WTC11 (cell line): Measurements from ENCODE around the gene THSD7B. TPM values are rescaled to one million over a fixed set of nuclear protein-coding genes. Genes with fewer than 3 reads are reported as not detected.
"Not testable (repeated sequence)": the region's sequence is repeated elsewhere in the genome, so short reads cannot be mapped to it uniquely, and the experiment has no call there.

ENCODE experiments used
- ATAC-seq: fragments of 200-7000 bp; cut with Tn5 transposase; 2 replicates; pipeline ENCODE4 v1.10.0; 2021; ENCODE audit warnings: mild to moderate bottlenecking, moderate library complexity
- CTCF ChIA-PET: fragments of 300-600 bp; sonication (Branson Sonifier 250); formaldehyde crosslinking; loops from one replicate; lab custom pipeline; 2021; ENCODE audit warnings: antibody characterized with exemption; lab: Charles Lee
- POLR2A ChIA-PET: fragments of 350-600 bp; sonication (Branson Sonifier 250); formaldehyde crosslinking; loops from one replicate; lab custom pipeline; 2021; ENCODE audit warnings: antibody characterized with exemption; lab: Charles Lee
- DNase-seq: peaks from one replicate; pipeline ENCODE4 v3.0.0; 2021; ENCODE audit warnings: low spot score
- H3K27ac Mint-ChIP-seq: 2 replicates; pipeline ENCODE4 v1.8.0; 2021; ENCODE audit warnings: mixed read lengths
- H3K27me3 Mint-ChIP-seq: 2 replicates; pipeline ENCODE4 v1.8.0; 2021; ENCODE audit warnings: low read depth, mild to moderate bottlenecking, moderate library complexity, mixed read lengths
- H3K36me3 Mint-ChIP-seq: 2 replicates; pipeline ENCODE4 v1.8.0; 2021; ENCODE audit warnings: mixed read lengths
- H3K4me1 Mint-ChIP-seq: 2 replicates; pipeline ENCODE4 v1.8.0; 2022; ENCODE audit warnings: mixed read lengths
- H3K4me3 Mint-ChIP-seq: 2 replicates; pipeline ENCODE4 v1.8.0; 2021; ENCODE audit warnings: mild to moderate bottlenecking, moderate library complexity, mixed read lengths
- H3K9me3 Mint-ChIP-seq: 2 replicates; pipeline ENCODE4 v1.8.0; 2021; ENCODE audit warnings: mixed read lengths
- AFF4 ChIP-seq: sonication (generic); formaldehyde crosslinking; IDR thresholded peaks from 2 replicates; pipeline ENCODE4 v1.8.1; 2023; ENCODE audit warnings: mild to moderate bottlenecking, missing genetic modification reagents, borderline replicate concordance
- CREB1 ChIP-seq: sonication (generic); formaldehyde crosslinking; IDR thresholded peaks from 2 replicates; pipeline ENCODE4 v1.8.0; 2023; ENCODE audit warnings: mild to moderate bottlenecking, missing genetic modification reagents
- E2F1 ChIP-seq: sonication (generic); formaldehyde crosslinking; IDR thresholded peaks from 2 replicates; pipeline ENCODE4 v1.8.0; 2022; ENCODE audit warnings: mild to moderate bottlenecking, missing genetic modification reagents
- E2F5 ChIP-seq: sonication (generic); formaldehyde crosslinking; IDR thresholded peaks from 2 replicates; pipeline ENCODE4 v1.8.1; 2022; ENCODE audit warnings: mild to moderate bottlenecking, moderate library complexity, missing genetic modification reagents
- FOXK1 ChIP-seq: sonication (generic); formaldehyde crosslinking; IDR thresholded peaks from 2 replicates; pipeline ENCODE4 v1.8.0; 2022; ENCODE audit warnings: mild to moderate bottlenecking, moderate library complexity, missing genetic modification reagents
- FOXP1 ChIP-seq: sonication (generic); formaldehyde crosslinking; IDR thresholded peaks from 2 replicates; pipeline ENCODE4 v1.8.0; 2022; ENCODE audit warnings: missing genetic modification reagents, mild to moderate bottlenecking, moderate library complexity, borderline replicate concordance
- GABPB1 ChIP-seq: sonication (generic); formaldehyde crosslinking; IDR thresholded peaks from 2 replicates; pipeline ENCODE4 v1.8.1; 2023; ENCODE audit warnings: mild to moderate bottlenecking, missing genetic modification reagents
- KAT7 ChIP-seq: sonication (generic); formaldehyde crosslinking; IDR thresholded peaks from 2 replicates; pipeline ENCODE4 v1.8.1; 2023; ENCODE audit warnings: missing genetic modification reagents, mild to moderate bottlenecking, borderline replicate concordance
- MLX ChIP-seq: sonication (generic); formaldehyde crosslinking; IDR thresholded peaks from 2 replicates; pipeline ENCODE4 v1.8.1; 2023; ENCODE audit warnings: mild to moderate bottlenecking, missing genetic modification reagents, moderate library complexity
- NFE2L1 ChIP-seq: sonication (generic); formaldehyde crosslinking; IDR thresholded peaks from 2 replicates; pipeline ENCODE4 v1.8.1; 2023; ENCODE audit warnings: missing genetic modification reagents
- RELA ChIP-seq: sonication (generic); formaldehyde crosslinking; IDR thresholded peaks from 2 replicates; pipeline ENCODE4 v1.8.1; 2022; ENCODE audit warnings: missing genetic modification reagents, mild to moderate bottlenecking, borderline replicate concordance
- SMAD3 ChIP-seq: sonication (generic); formaldehyde crosslinking; IDR thresholded peaks from 2 replicates; pipeline ENCODE4 v1.8.0; 2022; ENCODE audit warnings: missing genetic modification reagents, mild to moderate bottlenecking, borderline replicate concordance
- SP1 ChIP-seq: sonication (generic); formaldehyde crosslinking; conservative IDR thresholded peaks from 2 replicates; pipeline ENCODE4 v1.8.1; 2022; ENCODE audit warnings: missing genetic modification reagents
- TEAD1 ChIP-seq: sonication (generic); formaldehyde crosslinking; IDR thresholded peaks from 2 replicates; pipeline ENCODE4 v1.8.0; 2022; ENCODE audit warnings: mild to moderate bottlenecking, missing genetic modification reagents
- USF1 ChIP-seq: sonication (generic); formaldehyde crosslinking; IDR thresholded peaks from 2 replicates; pipeline ENCODE4 v1.8.0; 2022; ENCODE audit warnings: mild to moderate bottlenecking, missing genetic modification reagents
- USF2 ChIP-seq: sonication (generic); formaldehyde crosslinking; IDR thresholded peaks from 2 replicates; pipeline ENCODE4 v1.8.1; 2023; ENCODE audit warnings: mild to moderate bottlenecking, missing genetic modification reagents, moderate library complexity
- ZNF138 ChIP-seq: sonication (generic); formaldehyde crosslinking; conservative IDR thresholded peaks from 2 replicates; pipeline ENCODE4 v1.8.1; 2022; ENCODE audit warnings: mild to moderate bottlenecking, moderate library complexity, missing genetic modification reagents
- ZNF232 ChIP-seq: sonication (generic); formaldehyde crosslinking; IDR thresholded peaks from 2 replicates; pipeline ENCODE4 v1.8.0; 2022; ENCODE audit warnings: mild to moderate bottlenecking, missing genetic modification reagents
- ZNF423 ChIP-seq: fragments of 250-450 bp; sonication (Bioruptor Pico); IDR thresholded peaks from 2 replicates; pipeline ENCODE4 v2.1.2; 2022; ENCODE audit warnings: mild to moderate bottlenecking, moderate library complexity
- ZNF532 ChIP-seq: fragments of 250-450 bp; sonication (Bioruptor Pico); IDR thresholded peaks from 2 replicates; pipeline ENCODE4 v1.9.0; 2021; ENCODE audit warnings: mild to moderate bottlenecking, borderline replicate concordance
- total RNA-seq: library from RNA; stranded (reverse); gene quantifications from 3 replicates; pipeline ENCODE4 v1.2.3, GENCODE V29; 2021

Gene THSD7B
- total RNA-seq, 1 experiment from 2014 or later: 2.9 TPM

- H3K36me3 Mint-ChIP-seq, ATAC-seq, CTCF ChIA-PET, H3K4me1 Mint-ChIP-seq, POLR2A ChIA-PET, DNase-seq, H3K4me3 Mint-ChIP-seq, H3K27ac Mint-ChIP-seq: not testable (repeated sequence)
- Mint-ChIP-seq H3K27me3 (peaks cover 18% of the 10 kb centered on the region), H3K9me3 (peaks cover 14% of the 10 kb centered on the region)
Measured at GRCh38 chr2:136758504-136758903, 6.8 kb upstream of the THSD7B start.

GRCh38 chr2:136764452-136765255 lies 691 bp upstream of the THSD7B start:
- peaks cover 78% of the 10 kb centered on the region for H3K27me3 Mint-ChIP-seq
- H3K27ac Mint-ChIP-seq: no peak overlapping the region
- H3K4me1 Mint-ChIP-seq: peaks cover 18% of the 10 kb centered on the region
- H3K4me3 Mint-ChIP-seq: peak overlapping the region; percentile 87
- ATAC-seq (peak; percentile 80), DNase-seq (peak; percentile 59)
- ChIA-PET POLR2A (no interaction called here), CTCF (interaction anchor here (0.7 to 1.6 kb wide), 3 partner anchors 28 to 341 kb away, joined by 3 to 6 read pairs (median 3); no protein-coding TSS in a partner anchor)
- H3K36me3 Mint-ChIP-seq: no peaks in the 10 kb centered on the region
- no peaks in the 10 kb centered on the region for H3K9me3 Mint-ChIP-seq
- TF ChIP-seq USF2: peak; percentile 69
- 0 out of 2 replicates have a peak, but pooled peaks have one; percentile 73 for TF ChIP-seq ZNF232 (CRISPR knock-in tag)
- peak; percentile 37; the same call in 1 of the 2 replicates for TF ChIP-seq FOXK1 (CRISPR knock-in tag)
- TF ChIP-seq SP1 (CRISPR knock-in tag): peak; percentile 36; the same call in 1 of the 2 replicates
- peak; percentile 87; the same call in 1 of the 2 replicates for TF ChIP-seq AFF4 (CRISPR knock-in tag)
- TF ChIP-seq CREB1 (CRISPR knock-in tag): 0 out of 2 replicates have a peak, but pooled peaks have one; percentile 47
- no peak for TF ChIP-seq MLX (CRISPR knock-in tag)
- no peak for TF ChIP-seq ZNF532 (CRISPR knock-in tag)
- peak; percentile 65; the same call in 1 of the 2 replicates for TF ChIP-seq USF1
- 0 out of 2 replicates have a peak, but pooled peaks have one; percentile 20 for TF ChIP-seq ZNF138
- TF ChIP-seq KAT7 (CRISPR knock-in tag): no peak
- TF ChIP-seq FOXP1 (CRISPR knock-in tag): peak; percentile 59; the same call in 1 of the 2 replicates
- TF ChIP-seq NFE2L1 (CRISPR knock-in tag): peak; percentile 76; the same call in 1 of the 2 replicates
- TF ChIP-seq TEAD1 (CRISPR knock-in tag): peak; percentile 45; the same call in 1 of the 2 replicates
- peak; percentile 44; the same call in 1 of the 2 replicates for TF ChIP-seq RELA (CRISPR knock-in tag)
- TF ChIP-seq GABPB1 (CRISPR knock-in tag): no peak
- no peak for TF ChIP-seq E2F5 (CRISPR knock-in tag)
- TF ChIP-seq ZNF423: 0 out of 2 replicates have a peak, but pooled peaks have one; percentile 7
- TF ChIP-seq E2F1 (CRISPR knock-in tag): 0 out of 2 replicates have a peak, but pooled peaks have one; percentile 58
- peak; percentile 86; the same call in 1 of the 2 replicates for TF ChIP-seq SMAD3
